Head of caudate nucleus (tissue), 42 donors: ENCODE results near the gene HOXD3.

ENCODE experiments used
- DNase-seq, 42 donors: peaks; one replicate each; pipeline versions ENCODE4 v3.0.0 to v3.0.0-alpha.2; 2020 to 2021; ENCODE audit warnings: mixed read lengths in 7 of 42
- intact Hi-C: fragments of 100-400 bp; cut with DNase I; formaldehyde crosslinking; loops from one replicate; pipeline ENCODE4 v1.15.0; 2022

The HOXD3 gene

GRCh38 chr2:176120364-176121189 is 36.5 kb upstream of the HOXD3 start:
- DNase-seq = no peak
- intact Hi-C loops = no loop called here

DNA sequence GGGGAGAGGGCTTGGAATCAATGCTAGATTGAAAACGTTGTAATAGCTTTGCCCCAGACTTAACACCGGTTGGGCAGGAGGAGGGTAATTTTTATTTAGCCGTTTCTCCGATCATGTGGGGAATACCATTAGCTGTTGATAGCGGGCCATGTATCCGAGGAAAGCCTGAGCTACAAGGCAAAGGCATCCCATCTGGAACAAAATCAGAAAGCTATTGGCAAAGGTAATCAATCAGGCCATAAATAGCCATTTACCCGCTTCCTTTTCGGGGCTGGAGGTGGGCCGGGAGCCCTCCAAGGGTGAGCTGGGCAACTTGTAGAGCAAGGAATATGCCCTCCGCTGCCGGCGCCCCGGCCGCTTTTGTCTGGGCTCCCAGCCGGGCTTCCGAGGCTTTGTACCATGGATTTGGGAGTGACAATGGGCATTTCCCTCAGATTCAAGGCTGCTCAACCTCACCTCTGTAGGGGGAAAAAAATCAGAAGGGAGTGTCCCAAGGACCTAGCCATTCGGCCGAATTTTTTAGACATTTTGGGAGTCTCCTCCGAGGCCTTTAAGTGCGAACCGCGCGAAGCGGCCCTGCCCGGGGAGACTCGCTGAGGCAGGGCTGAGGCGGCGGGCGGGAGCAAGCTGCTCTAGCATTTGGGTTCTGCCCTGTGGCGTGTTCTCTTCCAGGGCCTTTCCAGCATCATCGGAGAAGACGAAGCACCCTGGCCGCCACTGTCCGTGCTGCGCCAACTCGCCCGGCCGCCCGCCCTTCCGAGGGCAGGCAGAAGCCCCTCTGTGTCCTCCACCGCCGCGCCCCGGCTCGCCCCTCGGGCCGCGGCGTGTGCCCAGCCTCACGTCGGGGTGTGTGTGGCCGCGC is 35.7 kb upstream of the HOXD3 start:
- intact Hi-C loops = no loop called here
- no peak for DNase-seq

- DNase-seq = no peak
- intact Hi-C loops = no loop called here
These were observed 34.9 kb upstream of the HOXD3 start for GRCh38 chr2:176122052-176122682.

DNA sequence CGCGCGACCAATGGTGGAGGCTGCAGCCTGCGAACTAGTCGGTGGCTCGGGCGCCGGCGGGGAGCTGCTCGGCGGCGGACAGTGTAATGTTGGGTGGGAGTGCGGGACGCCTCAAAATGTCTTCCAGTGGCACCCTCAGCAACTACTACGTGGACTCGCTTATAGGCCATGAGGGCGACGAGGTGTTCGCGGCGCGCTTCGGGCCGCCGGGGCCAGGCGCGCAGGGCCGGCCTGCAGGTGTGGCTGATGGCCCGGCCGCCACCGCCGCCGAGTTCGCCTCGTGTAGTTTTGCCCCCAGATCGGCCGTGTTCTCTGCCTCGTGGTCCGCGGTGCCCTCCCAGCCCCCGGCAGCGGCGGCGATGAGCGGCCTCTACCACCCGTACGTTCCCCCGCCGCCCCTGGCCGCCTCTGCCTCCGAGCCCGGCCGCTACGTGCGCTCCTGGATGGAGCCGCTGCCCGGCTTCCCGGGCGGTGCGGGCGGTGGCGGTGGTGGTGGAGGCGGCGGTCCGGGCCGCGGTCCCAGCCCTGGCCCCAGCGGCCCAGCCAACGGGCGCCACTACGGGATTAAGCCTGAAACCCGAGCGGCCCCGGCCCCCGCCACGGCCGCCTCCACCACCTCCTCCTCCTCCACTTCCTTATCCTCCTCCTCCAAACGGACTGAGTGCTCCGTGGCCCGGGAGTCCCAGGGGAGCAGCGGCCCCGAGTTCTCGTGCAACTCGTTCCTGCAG is 34.3 kb upstream of the HOXD3 start, which contains the start of gene HOXD9:
Gene HOXD9, plus strand, starts transcription at position 37 of the 728 bp plus-strand sequence. Its CDS starts 50 bp downstream, at position 87.
- DNase-seq = no peak
- intact Hi-C loops = no loop called here

DNA sequence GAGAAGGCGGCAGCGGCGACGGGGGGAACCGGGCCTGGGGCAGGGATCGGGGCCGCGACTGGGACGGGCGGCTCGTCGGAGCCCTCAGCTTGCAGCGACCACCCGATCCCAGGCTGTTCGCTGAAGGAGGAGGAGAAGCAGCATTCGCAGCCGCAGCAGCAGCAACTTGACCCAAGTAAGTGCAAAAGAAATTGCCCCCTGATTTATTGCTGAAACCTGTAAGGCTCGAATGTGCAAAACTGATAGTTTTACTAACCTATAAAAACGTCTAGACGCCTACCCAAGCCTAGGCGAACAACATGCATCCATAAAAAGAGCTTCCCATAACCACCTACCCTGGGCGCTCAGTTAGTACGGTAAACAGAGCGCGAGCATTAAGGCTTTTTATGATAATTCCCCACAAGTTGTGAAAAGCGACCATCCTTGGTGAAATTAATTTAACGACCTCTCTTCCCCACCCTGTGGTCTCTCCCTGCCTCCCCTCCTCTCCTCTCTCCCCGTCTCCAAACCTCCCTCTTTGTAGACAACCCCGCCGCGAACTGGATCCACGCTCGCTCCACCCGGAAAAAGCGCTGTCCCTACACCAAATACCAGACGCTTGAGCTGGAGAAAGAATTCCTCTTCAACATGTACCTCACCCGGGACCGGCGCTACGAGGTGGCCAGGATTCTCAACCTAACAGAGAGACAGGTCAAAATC is 33.5 kb upstream of the HOXD3 start:
- intact Hi-C loops = no loop called here
- no peak for DNase-seq

DNA sequence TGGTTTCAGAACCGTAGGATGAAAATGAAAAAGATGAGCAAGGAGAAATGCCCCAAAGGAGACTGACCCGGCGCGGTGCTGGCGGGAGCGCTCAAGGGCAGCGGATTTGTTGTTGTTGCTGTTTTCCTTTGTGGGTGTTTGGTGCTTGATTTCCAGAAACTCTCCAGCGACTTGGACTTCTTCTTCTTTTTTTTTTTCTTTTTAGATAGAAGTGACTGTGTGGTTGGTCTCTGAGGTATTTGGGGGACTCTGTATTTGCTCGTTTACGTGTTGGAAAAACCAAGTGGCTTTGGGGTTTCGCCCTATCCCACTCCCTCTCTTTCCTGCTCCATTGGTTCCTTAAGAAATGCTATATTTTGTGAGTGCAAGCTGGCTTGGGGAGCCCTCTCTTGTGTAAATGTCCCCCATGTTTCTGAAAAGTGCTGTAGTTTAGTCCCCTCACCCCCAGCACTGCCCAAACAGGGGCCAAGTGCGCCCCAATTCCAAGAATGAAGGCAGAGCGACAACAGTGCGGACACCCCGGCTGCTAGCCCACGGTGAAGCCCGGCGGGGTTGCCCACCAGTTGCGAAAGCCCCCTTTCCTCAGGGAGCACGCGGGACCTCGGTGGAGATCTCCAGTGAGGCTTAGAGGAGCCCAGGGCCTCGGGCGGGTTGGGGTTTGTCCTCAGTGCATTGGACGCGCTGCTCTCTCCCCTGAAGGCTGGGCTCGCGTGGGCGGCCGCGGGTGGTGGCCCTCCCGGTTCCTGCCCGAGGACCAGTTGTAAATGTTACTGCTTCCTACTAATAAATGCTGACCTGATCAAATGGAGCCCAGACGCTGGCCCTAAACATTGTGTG is 32.8 kb upstream of the HOXD3 start:
- DNase-seq = no peak

DNA sequence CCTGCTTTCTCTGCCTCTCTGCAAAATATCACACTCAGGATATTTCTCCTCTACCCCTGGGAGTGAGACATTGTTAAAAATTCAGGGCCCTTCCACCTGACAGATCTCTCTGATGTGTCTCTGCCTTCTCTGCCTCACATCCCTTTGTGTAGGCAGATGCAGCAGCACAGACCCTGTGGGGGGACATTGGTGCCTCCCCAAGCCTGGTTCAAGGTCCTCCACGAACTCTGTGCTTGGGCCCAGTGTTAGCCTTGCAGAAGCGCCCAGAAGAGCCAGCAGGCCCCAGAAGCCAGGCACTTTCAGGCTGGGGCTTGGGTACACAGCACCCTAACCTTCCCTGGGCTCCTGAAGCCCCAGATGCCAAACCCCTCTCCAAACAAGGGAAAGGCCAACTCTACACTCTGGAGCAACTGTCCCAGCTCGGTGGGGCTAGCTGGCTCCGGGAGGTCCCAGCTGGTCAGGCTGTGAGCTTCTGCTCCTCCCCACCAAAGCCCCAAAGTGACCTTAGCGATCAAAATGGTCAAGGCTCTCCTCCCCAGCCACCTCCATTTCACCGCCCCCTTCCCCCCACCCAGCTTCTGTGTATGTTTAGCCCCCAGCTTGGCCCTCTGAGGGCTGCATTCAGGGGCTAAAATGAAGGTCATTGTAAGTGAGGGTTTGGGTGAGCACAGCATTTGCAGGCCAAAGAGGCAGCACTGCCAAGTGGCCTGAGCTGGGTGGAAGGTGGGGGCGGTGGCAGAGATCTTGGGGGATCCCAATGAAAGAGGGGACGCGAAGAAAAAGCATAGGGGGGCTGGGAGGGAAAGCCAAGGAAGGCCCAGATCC is 31.9 kb upstream of the HOXD3 start:
- intact Hi-C loops = no loop called here
- no peak for DNase-seq

More for the DNA sequence above, 32.8 kb upstream of the HOXD3 start:
- intact Hi-C loops = no loop called here

DNA sequence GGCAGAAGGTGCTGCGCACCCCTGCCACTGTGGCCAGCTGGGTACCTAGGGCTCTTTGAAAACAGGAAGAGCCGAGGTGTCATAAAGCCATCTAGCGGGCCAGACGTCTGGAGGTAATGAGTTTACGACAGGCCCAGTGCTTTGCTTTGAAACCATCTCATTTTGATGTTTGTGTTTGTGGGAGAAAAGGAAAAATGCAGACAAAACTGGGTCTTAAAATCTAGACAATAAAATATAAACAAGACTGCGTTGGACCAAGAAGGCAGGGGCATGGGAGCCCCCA is 31.4 kb upstream of the HOXD3 start:
- intact Hi-C loops = loop anchor here (2.0 kb wide), 1 partner anchor 513 kb away; no protein-coding TSS in a partner anchor
- no peak for DNase-seq

GRCh38 chr2:176126929-176127773 is 30.0 kb upstream of the HOXD3 start:
- intact Hi-C loops = loop anchor here (2.0 kb wide), 1 partner anchor 512 kb away; no protein-coding TSS in a partner anchor
- DNase-seq = peak; percentile 12 to 92 (median 79)

- intact Hi-C loops = loop anchor here (2.0 kb wide), 1 partner anchor 511 kb away; no protein-coding TSS in a partner anchor
These were observed 29.4 kb upstream of the HOXD3 start for GRCh38 chr2:176127774-176128072.

DNA sequence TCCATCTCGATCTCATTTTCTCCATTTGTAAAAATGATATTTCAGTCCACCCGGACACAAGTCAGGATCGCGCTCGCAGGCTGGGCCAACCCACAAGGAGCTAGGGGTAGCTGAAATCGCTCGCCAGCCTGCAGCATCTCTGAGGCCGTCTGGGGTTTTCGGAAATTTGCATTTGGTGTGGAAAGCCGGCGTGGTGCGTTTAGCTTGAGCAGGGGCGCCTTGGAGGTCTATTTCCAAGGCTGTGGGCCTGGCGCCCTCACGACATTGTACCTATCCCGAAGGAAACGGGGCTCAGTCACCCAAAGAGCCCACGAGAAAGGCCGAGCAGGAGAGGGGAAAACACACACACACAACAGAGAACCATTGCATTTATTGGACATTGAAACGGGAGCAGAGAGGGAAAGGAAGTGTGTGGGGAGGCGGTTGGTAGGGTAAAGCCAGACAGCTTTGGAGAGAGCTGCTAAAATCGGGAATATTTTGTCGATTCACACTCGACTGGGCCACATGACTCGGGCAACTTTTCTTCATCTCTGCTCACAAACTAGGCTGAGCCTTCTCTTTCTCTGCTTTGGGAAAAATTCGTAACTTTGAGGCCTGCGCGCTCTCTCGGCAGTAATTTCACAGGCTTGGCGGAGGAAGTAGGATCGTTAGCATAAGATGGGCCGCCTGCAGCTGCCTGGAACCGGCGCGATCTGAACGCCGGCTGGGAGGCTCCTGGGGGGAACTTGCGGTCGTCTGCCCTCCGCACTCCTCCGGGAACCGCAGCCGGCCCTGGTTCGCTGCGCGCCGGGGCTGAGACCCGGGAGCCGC is 28.7 kb upstream of the HOXD3 start:
- peak in 1 of 42 donors; percentile 9 for DNase-seq
- intact Hi-C loops = no loop called here

More at GRCh38 chr2:176127774-176128072, 29.4 kb upstream of the HOXD3 start:
- no peak for DNase-seq

- intact Hi-C loops = no loop called here
- peak in 1 of 42 donors; percentile 13 for DNase-seq
These were observed 27.9 kb upstream of the HOXD3 start, which contains the start of gene HOXD8 for GRCh38 chr2:176128982-176129796. Gene HOXD8, plus strand, starts transcription at chr2:176129705. Its CDS starts 662 bp downstream, at chr2:176130367.

GRCh38 chr2:176129813-176130146 is 27.3 kb upstream of the HOXD3 start:
- intact Hi-C loops = no loop called here
- no peak for DNase-seq
